ENCODE data around the gene SETDB1. TPM values are rescaled to one million over a fixed set of nuclear protein-coding genes. Genes with fewer than 3 reads are reported as not detected.

Gene SETDB1
- total RNA-seq, 1 experiment from 2014 or later = 66.5 TPM

GRCh38 chr1:150906813-150907212 is 19.4 kb upstream of the SETDB1 start:
- no TSS peak for BruUV-seq (replicated peaks)
- intact Hi-C loops (cut with micrococcal nuclease; ENCODE audit: unreplicated experiment) = no loop called here
- CTCF ChIA-PET = no interaction called here
- no peak for DNase-seq (ENCODE audit: low spot score)
- no peaks in the 10 kb centered on the region for H3K36me3 ChIP-seq (ENCODE audit: insufficient read depth, low read length, poor library complexity, severe bottlenecking)
- POLR2A ChIA-PET (ENCODE audit: low non-redundant PET) = no interaction called here
- H3K4me1 ChIP-seq (ENCODE audit: insufficient read depth, low read length, poor library complexity, severe bottlenecking) = no peaks in the 10 kb centered on the region
- H3K4me3 ChIP-seq (ENCODE audit: low read depth, low read length, poor library complexity, severe bottlenecking) = no peak overlapping the region
- no peaks in the 10 kb centered on the region for H3K27me3 ChIP-seq (replicated peaks; ENCODE audit: insufficient read depth, low read depth, low read length, poor library complexity)
- TF ChIP-seq EZH2 (IDR thresholded peaks at IDR 0.05; ENCODE audit: borderline replicate concordance, low read depth, low read length, poor library complexity, severe bottlenecking) (no peak), CTCF (conservative IDR thresholded peaks at IDR 0.05; ENCODE audit: low read depth, low read length) (no peak)
- no peaks in the 10 kb centered on the region for H3K9me3 ChIP-seq (ENCODE audit: low read depth, low read length, poor library complexity, severe bottlenecking)
- H3K27ac ChIP-seq (ENCODE audit: low read depth, low read length, poor library complexity, severe bottlenecking) = no peak overlapping the region

- DNase-seq (ENCODE audit: low spot score) = no peak
- no peaks in the 10 kb centered on the region for H3K4me1 ChIP-seq (ENCODE audit: insufficient read depth, low read length, poor library complexity, severe bottlenecking)
- no peaks in the 10 kb centered on the region for H3K9me3 ChIP-seq (ENCODE audit: low read depth, low read length, poor library complexity, severe bottlenecking)
- no peaks in the 10 kb centered on the region for H3K36me3 ChIP-seq (ENCODE audit: insufficient read depth, low read length, poor library complexity, severe bottlenecking)
- intact Hi-C loops (cut with micrococcal nuclease; ENCODE audit: unreplicated experiment) = no loop called here
- TF ChIP-seq CTCF (conservative IDR thresholded peaks at IDR 0.05; ENCODE audit: low read depth, low read length) (no peak), EZH2 (IDR thresholded peaks at IDR 0.05; ENCODE audit: borderline replicate concordance, low read depth, low read length, poor library complexity, severe bottlenecking) (no peak)
- POLR2A ChIA-PET (ENCODE audit: low non-redundant PET) = interaction anchor here (0.6 kb wide), 2 partner anchors 61 to 411 kb away, joined by 4 to 9 read pairs; no protein-coding TSS in a partner anchor
- no peaks in the 10 kb centered on the region for H3K27me3 ChIP-seq (replicated peaks; ENCODE audit: insufficient read depth, low read depth, low read length, poor library complexity)
- no peak overlapping the region for H3K27ac ChIP-seq (ENCODE audit: low read depth, low read length, poor library complexity, severe bottlenecking)
- no peak overlapping the region for H3K4me3 ChIP-seq (ENCODE audit: low read depth, low read length, poor library complexity, severe bottlenecking)
- BruUV-seq (replicated peaks) = no TSS peak
- CTCF ChIA-PET = no interaction called here
Measured at GRCh38 chr1:150909585-150910180, 16.5 kb upstream of the SETDB1 start.

- Histone ChIP-seq H3K36me3 (ENCODE audit: insufficient read depth, low read length, poor library complexity, severe bottlenecking) (no peaks in the 10 kb centered on the region), H3K4me3 (ENCODE audit: low read depth, low read length, poor library complexity, severe bottlenecking) (no peak overlapping the region), H3K27ac (ENCODE audit: low read depth, low read length, poor library complexity, severe bottlenecking) (no peak overlapping the region), H3K9me3 (ENCODE audit: low read depth, low read length, poor library complexity, severe bottlenecking) (no peaks in the 10 kb centered on the region), H3K4me1 (ENCODE audit: insufficient read depth, low read length, poor library complexity, severe bottlenecking) (no peaks in the 10 kb centered on the region), H3K27me3 (replicated peaks; ENCODE audit: insufficient read depth, low read depth, low read length, poor library complexity) (no peaks in the 10 kb centered on the region)
- BruUV-seq (replicated peaks) = no TSS peak
- intact Hi-C loops (cut with micrococcal nuclease; ENCODE audit: unreplicated experiment) = no loop called here
- TF ChIP-seq CTCF (conservative IDR thresholded peaks at IDR 0.05; ENCODE audit: low read depth, low read length) = no peak
- no peak for TF ChIP-seq EZH2 (IDR thresholded peaks at IDR 0.05; ENCODE audit: borderline replicate concordance, low read depth, low read length, poor library complexity, severe bottlenecking)
- ChIA-PET CTCF (no interaction called here), POLR2A (ENCODE audit: low non-redundant PET) (no interaction called here)
- DNase-seq (ENCODE audit: low spot score) = no peak
Measured at GRCh38 chr1:150912623-150913022, 13.5 kb upstream of the SETDB1 start.

Measured in A673 (cell line).